Fibroblast of pulmonary artery (primary cell): ENCODE data around the gene MRPL45.

Experiments
- DNase-seq: peaks from one replicate; pipeline ENCODE4 v3.0.0-alpha.2; 2010; ENCODE audit warnings: low read depth
- H3K4me3 ChIP-seq: replicated peaks from 2 replicates; pipeline ENCODE4 v1.5.1; 2011; ENCODE audit warnings: low read depth, mild to moderate bottlenecking, control low read depth, low read length, moderate library complexity
- CTCF ChIP-seq: IDR thresholded peaks from 2 replicates; pipeline ENCODE4 v1.5.1; 2011; ENCODE audit warnings: mild to moderate bottlenecking, control low read depth, low read length, inconsistent platforms; ENCODE audit errors: missing control alignments

Gene MRPL45

GRCh38 chr17:38338535-38338934 is 41.6 kb downstream of the MRPL45 start:
- DNase-seq = no peak
- no peak for TF ChIP-seq CTCF
- no peak overlapping the region for H3K4me3 ChIP-seq

GRCh38 chr17:38339891-38340290 is 42.9 kb downstream of the MRPL45 start:
- no peak for TF ChIP-seq CTCF
- no peak overlapping the region for H3K4me3 ChIP-seq
- DNase-seq = peak; percentile 10

GRCh38 chr17:38341035-38341721 is 44.2 kb downstream of the MRPL45 start:
- no peak overlapping the region for H3K4me3 ChIP-seq
- TF ChIP-seq CTCF = no peak
- DNase-seq = peak; percentile 44

- H3K4me3 ChIP-seq = no peak overlapping the region
- TF ChIP-seq CTCF = no peak
- no peak for DNase-seq
Measured at GRCh38 chr17:38342886-38343607, 46.1 kb downstream of the MRPL45 start.

GRCh38 chr17:38343608-38344419 is 46.8 kb downstream of the MRPL45 start, which contains the start of gene GPR179:
TSS of gene GPR179 (minus strand) at chr17:38343956. CDS start at chr17:38343789, 167 bp downstream.
- TF ChIP-seq CTCF = no peak
- H3K4me3 ChIP-seq = no peak within 1 kb of the TSS
- DNase-seq = no peak

- H3K4me3 ChIP-seq = no peak overlapping the region
- no peak for TF ChIP-seq CTCF
- no peak for DNase-seq
Measured at GRCh38 chr17:38344420-38344745, 47.4 kb downstream of the MRPL45 start.
